ENCODE results near the gene HCN2.
"Not testable (repeated sequence)": the region's sequence is repeated elsewhere in the genome, so short reads cannot be mapped to it uniquely, and the experiment has no call there.

HCN2 gene

DNA sequence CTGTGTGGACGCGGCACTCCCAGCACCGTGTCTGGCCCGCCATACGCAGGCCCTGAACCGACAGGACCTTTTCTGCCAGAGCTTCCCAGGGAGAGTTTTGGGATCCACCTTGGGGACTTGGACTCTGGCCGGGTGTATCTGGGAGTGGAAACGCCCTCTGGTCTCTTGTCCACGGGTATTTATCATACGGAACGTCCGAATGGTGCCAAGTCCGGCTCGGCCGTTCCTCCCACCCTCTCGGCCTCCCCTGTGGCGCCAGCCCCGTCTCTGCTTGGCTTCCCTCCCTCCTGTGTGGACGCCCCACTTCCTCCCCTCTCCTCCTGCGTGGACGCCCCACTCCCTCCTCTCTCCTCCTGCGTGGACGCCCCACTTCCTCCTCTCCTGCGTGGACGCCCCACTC, 12.1 kb downstream of the HCN2 start:
- H3K4me3 ChIP-seq (ENCODE audit: low read length) = no peak overlapping the region
- no peak for DNase-seq (ENCODE audit: low read depth)
- TF ChIP-seq CTCF (conservative IDR thresholded peaks at IDR 0.05; ENCODE audit: low read length) = no peak

DNA sequence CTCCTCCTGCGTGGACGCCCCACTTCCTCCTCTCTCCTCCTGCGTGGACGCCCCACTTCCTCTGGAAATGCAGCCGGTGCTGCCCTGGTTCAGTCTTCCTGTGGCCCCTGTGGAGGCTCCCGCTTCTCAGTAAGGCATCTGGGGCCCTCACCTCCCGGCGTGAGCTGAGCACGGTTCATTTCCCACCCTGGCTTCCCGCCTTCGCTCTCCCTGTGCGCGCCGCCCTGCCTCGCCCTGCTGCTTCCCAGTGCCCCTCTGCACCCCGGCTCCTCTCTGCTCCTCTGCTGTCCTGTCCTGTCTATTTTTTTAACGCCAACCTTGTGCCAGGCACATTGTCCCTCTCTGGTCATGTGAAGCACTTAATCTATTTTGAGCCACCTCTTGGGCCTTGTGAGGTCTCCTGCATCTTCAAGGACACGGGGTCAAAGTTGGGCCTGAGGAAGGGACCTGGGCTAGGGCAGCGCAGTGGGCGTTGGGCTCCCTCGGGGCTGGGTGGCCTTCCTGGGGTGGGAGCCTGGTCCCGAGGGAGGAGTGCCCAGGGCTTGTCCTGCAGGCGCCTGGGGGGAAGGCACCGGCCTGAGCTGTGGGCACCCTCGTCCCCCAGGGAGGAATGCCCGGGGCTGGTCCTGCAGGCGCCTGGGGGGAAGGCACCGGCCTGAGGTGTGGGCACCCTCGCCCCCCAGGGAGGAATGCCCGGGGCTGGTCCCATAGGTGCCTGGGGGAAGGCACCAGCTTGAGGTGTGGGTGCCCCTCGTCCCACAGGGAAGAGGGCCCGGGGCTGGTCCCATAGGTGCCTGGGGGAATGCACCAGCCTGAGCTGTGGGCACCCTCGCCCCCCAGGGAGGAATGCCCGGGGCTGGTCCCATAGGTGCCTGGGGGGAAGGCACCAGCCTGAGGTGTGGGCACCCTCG, 13.0 kb downstream of the HCN2 start:
- no peak for TF ChIP-seq CTCF (conservative IDR thresholded peaks at IDR 0.05; ENCODE audit: low read length)
- no peak for DNase-seq (ENCODE audit: low read depth)
- no peak overlapping the region for H3K4me3 ChIP-seq (ENCODE audit: low read length)

- DNase-seq (ENCODE audit: low read depth); H3K4me3 ChIP-seq (ENCODE audit: low read length): not testable (repeated sequence)
These were observed 13.6 kb downstream of the HCN2 start for GRCh38 chr19:603302-603639.

GRCh38 chr19:603779-604178, 14.1 kb downstream of the HCN2 start:
- not testable (repeated sequence) for DNase-seq (ENCODE audit: low read depth)

GRCh38 chr19:604355-604754, 14.7 kb downstream of the HCN2 start:
- no peak for TF ChIP-seq CTCF (conservative IDR thresholded peaks at IDR 0.05; ENCODE audit: low read length)
- no peak overlapping the region for H3K4me3 ChIP-seq (ENCODE audit: low read length)
- DNase-seq (ENCODE audit: low read depth) = no peak

More at GRCh38 chr19:603779-604178, 14.1 kb downstream of the HCN2 start:
- H3K4me3 ChIP-seq (ENCODE audit: low read length) = not testable (repeated sequence)

GRCh38 chr19:605061-605971, 15.6 kb downstream of the HCN2 start:
- not testable (repeated sequence) for DNase-seq (ENCODE audit: low read depth); H3K4me3 ChIP-seq (ENCODE audit: low read length)

DNA sequence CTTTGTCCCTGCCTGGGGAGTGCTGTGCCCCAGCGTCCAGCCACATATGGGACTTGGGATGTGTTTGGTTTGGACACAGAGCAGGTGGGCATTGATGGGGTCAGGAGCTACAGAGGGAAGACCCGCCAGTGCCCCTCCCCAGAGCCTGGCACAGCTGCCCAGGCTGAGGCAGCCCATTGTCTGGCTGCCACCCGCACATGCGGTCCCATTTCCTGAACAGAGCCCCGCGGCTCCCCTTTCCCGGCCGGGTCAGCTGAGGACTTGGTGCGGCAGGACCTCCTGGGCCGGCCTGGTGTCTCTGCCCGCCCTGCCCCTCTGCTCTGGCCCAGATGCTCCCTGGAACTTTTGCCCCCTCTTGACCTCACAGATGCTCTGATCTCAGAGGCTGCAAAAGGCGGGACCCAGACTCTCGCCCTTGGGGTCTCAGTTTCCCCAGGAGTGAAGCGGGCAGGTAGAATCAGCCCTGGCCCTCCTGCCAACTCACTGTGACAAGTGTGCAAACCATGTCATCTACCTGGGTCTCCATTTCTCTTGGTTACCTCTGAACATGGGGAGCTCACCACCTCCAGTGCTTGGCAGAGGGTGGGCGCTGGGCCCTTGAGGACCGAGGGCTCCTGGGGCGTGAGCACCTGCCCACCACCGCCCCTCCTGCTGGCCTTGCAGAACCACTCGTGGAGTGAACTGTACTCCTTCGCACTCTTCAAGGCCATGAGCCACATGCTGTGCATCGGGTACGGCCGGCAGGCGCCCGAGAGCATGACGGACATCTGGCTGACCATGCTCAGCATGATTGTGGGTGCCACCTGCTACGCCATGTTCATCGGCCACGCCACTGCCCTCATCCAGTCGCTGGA, 17.8 kb downstream of the HCN2 start:
- no peak overlapping the region for H3K4me3 ChIP-seq (ENCODE audit: low read length)
- DNase-seq (ENCODE audit: low read depth) = no peak
- no peak for TF ChIP-seq CTCF (conservative IDR thresholded peaks at IDR 0.05; ENCODE audit: low read length)

Data from AG10803 (cell line).